ENCODE results near the gene PMF1. TPM values are rescaled to one million over a fixed set of nuclear protein-coding genes. Genes with fewer than 3 reads are reported as not detected.

The PMF1 gene
- total RNA-seq, 4 donors from 2014 or later = 34.0 to 74.8 (median 49.5) TPM

DNA sequence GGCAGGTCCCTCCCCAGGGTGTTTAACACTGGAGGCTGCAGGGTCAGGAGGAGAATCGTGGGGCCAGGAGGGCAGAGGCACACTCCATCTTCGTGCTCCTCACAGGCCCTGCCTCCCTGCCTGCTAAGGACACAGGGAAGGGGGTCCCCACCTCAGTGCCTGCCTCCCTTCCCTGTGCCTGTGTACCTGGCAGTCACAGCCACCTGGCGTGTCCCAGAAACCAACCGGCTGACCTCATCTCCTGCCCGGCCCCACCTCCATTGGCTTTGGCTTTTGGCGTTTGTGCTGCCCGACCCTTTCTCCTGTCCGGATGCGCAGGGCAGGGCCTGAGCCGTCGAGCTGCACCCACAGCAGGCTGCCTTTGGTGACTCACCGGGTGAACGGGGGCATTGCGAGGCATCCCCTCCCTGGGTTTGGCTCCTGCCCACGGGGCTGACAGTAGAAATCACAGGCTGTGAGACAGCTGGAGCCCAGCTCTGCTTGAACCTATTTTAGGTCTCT, 28.6 kb downstream of the PMF1 start:
- ATAC-seq (ENCODE audit: low FRiP score) = no peak
- DNase-seq (ENCODE audit: low spot score) = no peak
- TF ChIP-seq, protein P1, sequence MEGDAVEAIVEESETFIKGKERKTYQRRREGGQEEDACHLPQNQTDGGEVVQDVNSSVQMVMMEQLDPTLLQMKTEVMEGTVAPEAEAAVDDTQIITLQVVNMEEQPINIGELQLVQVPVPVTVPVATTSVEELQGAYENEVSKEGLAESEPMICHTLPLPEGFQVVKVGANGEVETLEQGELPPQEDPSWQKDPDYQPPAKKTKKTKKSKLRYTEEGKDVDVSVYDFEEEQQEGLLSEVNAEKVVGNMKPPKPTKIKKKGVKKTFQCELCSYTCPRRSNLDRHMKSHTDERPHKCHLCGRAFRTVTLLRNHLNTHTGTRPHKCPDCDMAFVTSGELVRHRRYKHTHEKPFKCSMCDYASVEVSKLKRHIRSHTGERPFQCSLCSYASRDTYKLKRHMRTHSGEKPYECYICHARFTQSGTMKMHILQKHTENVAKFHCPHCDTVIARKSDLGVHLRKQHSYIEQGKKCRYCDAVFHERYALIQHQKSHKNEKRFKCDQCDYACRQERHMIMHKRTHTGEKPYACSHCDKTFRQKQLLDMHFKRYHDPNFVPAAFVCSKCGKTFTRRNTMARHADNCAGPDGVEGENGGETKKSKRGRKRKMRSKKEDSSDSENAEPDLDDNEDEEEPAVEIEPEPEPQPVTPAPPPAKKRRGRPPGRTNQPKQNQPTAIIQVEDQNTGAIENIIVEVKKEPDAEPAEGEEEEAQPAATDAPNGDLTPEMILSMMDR (IDR thresholded peaks at IDR 0.05) = no peak

DNA sequence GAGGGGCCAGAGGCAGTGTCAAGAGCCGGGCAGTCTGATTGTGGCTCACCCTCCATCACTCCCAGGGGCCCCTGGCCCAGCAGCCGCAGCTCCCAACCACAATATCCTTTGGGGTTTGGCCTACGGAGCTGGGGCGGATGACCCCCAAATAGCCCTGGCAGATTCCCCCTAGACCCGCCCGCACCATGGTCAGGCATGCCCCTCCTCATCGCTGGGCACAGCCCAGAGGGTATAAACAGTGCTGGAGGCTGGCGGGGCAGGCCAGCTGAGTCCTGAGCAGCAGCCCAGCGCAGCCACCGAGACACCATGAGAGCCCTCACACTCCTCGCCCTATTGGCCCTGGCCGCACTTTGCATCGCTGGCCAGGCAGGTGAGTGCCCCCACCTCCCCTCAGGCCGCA, 29.1 kb downstream of the PMF1 start, which contains the start of gene BGLAP:
Gene BGLAP (plus strand): TSS at position 259 of the 400 bp plus-strand sequence. CDS start 48 bp downstream, at position 307.
- DNase-seq (ENCODE audit: low spot score) = no peak
- TF ChIP-seq, protein P1 (IDR thresholded peaks at IDR 0.05) = no peak
- no peak for ATAC-seq (ENCODE audit: low FRiP score)

DNA sequence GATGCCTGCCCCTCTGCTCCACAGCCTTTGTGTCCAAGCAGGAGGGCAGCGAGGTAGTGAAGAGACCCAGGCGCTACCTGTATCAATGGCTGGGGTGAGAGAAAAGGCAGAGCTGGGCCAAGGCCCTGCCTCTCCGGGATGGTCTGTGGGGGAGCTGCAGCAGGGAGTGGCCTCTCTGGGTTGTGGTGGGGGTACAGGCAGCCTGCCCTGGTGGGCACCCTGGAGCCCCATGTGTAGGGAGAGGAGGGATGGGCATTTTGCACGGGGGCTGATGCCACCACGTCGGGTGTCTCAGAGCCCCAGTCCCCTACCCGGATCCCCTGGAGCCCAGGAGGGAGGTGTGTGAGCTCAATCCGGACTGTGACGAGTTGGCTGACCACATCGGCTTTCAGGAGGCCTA, 29.9 kb downstream of the PMF1 start:
- TF ChIP-seq, protein P1 (IDR thresholded peaks at IDR 0.05) = no peak
- DNase-seq (ENCODE audit: low spot score) (no peak), ATAC-seq (ENCODE audit: low FRiP score) (no peak)

DNA sequence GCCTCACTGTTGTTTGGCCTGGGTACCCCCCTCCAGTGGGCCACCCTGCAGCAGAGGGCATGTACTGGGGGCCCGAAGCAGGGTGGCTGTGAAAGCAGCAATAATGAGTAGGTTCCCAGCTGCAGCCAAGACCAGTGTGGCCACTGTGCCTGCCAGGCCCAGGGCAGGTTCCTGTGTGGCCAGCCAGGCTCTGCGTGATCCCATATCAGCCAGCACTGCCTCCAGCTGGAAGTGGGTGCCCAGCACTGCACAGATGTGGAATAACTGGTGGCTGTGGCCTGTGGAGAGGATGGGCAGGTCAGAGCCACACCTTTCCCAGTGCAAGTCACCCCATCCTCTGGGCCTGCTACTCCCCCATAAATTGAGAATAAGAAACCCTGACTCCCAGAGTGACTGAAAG, 31.3 kb downstream of the PMF1 start:
- ATAC-seq (ENCODE audit: low FRiP score) (no peak), DNase-seq (ENCODE audit: low spot score) (no peak)
- TF ChIP-seq, protein P1 (IDR thresholded peaks at IDR 0.05) = no peak

DNA sequence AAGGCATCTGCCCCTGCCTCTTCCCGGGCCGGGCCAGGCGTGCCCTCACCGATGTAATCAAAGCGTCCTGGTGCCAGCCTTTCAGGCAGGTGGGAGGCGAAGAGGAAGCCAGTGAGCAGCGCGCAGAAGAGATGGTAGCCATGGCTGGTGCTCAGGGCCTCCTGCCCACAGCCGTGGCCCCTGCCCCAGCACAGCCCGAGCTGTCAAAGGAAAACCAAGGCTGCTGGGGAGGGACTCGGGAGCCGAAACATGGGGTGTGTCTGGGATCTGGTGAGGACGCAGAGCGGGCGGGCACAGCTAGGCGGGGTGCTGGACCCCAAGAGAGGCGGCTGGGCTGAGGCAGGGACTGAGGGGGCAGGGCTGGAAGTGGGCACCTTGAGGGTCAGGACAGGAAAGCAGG, 31.9 kb downstream of the PMF1 start:
- TF ChIP-seq, protein P1 (IDR thresholded peaks at IDR 0.05) = no peak
- DNase-seq (ENCODE audit: low spot score) (no peak), ATAC-seq (ENCODE audit: low FRiP score) (no peak)

DNA sequence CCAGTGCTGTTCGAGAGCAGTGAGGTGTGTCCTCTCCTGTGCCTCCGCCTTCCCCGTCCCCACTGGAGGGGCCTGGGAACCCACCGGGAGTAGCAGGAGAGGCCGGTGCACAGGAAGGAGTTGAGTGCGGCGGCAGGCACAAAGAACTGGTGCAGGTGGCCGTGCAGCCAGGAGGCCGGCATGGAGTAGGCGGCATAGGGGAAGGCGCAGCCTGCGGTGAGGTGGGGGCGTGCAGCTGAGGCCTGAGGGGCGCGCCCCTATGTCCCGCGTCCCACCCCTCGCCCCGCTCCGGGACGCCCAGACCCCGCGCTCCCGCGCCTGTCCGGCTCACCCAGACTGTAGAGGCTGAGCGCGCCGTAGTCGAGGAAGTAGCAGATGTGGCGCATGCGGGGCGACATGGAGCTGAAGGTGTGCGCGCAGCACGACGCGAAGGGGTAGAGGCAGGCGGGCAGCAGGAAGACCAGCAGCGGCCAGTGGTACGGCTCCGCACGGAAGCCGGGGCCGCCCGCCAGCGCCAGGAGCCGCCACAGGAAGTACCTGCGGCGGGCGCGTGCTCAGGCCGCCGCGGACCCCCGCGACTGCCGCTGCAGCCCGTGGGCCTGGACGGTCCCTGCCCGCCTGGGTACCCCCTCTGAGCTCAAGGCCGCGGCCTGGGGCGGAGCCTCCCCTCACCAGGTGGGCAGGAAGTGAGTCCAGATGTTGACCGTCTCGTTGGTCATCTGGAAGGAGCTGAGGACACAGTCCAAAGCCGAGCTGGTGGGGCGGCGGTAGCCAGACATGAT, 32.8 kb downstream of the PMF1 start:
- TF ChIP-seq, protein P1 (IDR thresholded peaks at IDR 0.05) = no peak
- DNase-seq (ENCODE audit: low spot score) (no peak), ATAC-seq (ENCODE audit: low FRiP score) (no peak)

All from omental fat pad (tissue), 4 donors.